ENCODE results near the gene IKZF1. TPM values are rescaled to one million over a fixed set of nuclear protein-coding genes. Genes with fewer than 3 reads are reported as not detected.

Gene IKZF1
- total and polyA plus RNA-seq, 4 donors: 4.0 to 37.8 (median 18.5) TPM

GRCh38 chr7:50339990-50340500 is 35.5 kb downstream of the IKZF1 start:
- Histone ChIP-seq H3K4me1 (ENCODE audit: control insufficient read depth in 5 of 5, insufficient read depth in 5 of 5, low read length in 5 of 5) (peaks cover 0 to 4% (median 0%) of the 10 kb centered on the region in 5 donors), H3K27ac (ENCODE audit: low read depth in 1 of 2, low read length in 1 of 2) (peak overlapping the region in 1 of 2 donors; percentile 6), H3K27me3 (ENCODE audit: control insufficient read depth in 3 of 3, insufficient read depth in 3 of 3, low read length in 2 of 3) (peaks cover 0 to 13% (median 0%) of the 10 kb centered on the region in 3 donors), H3K36me3 (ENCODE audit: control insufficient read depth in 4 of 4, insufficient read depth in 4 of 4, low read length in 4 of 4) (no peaks in the 10 kb centered on the region), H3K9me3 (ENCODE audit: control insufficient read depth in 4 of 4, insufficient read depth in 3 of 4, low read length in 3 of 4) (peaks cover 0 to 2% (median 0%) of the 10 kb centered on the region in 4 donors), H3K4me3 (no peak overlapping the region), H3K9ac (ENCODE audit: insufficient read depth in 1 of 2, low read length in 2 of 2) (no peak overlapping the region)
- WGBS, 2 donors: 24 to 47% methylated on average over 7 of the region's 7 CpGs
- DNase-seq: no peak
- no peak for ATAC-seq (ENCODE audit: insufficient read depth, low FRiP score)
- TF ChIP-seq, protein P1, sequence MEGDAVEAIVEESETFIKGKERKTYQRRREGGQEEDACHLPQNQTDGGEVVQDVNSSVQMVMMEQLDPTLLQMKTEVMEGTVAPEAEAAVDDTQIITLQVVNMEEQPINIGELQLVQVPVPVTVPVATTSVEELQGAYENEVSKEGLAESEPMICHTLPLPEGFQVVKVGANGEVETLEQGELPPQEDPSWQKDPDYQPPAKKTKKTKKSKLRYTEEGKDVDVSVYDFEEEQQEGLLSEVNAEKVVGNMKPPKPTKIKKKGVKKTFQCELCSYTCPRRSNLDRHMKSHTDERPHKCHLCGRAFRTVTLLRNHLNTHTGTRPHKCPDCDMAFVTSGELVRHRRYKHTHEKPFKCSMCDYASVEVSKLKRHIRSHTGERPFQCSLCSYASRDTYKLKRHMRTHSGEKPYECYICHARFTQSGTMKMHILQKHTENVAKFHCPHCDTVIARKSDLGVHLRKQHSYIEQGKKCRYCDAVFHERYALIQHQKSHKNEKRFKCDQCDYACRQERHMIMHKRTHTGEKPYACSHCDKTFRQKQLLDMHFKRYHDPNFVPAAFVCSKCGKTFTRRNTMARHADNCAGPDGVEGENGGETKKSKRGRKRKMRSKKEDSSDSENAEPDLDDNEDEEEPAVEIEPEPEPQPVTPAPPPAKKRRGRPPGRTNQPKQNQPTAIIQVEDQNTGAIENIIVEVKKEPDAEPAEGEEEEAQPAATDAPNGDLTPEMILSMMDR (IDR thresholded peaks at IDR 0.05; ENCODE audit: control extremely low read depth, extremely low read depth): no peak

GRCh38 chr7:50341724-50342123 is 37.2 kb downstream of the IKZF1 start:
- 39 to 47% methylated on average over 1 of the region's 1 CpG for WGBS, 2 donors
- TF ChIP-seq, protein P1 (IDR thresholded peaks at IDR 0.05; ENCODE audit: control extremely low read depth, extremely low read depth): no peak
- no peak for ATAC-seq (ENCODE audit: insufficient read depth, low FRiP score)
- H3K27me3 ChIP-seq (ENCODE audit: control insufficient read depth in 3 of 3, insufficient read depth in 3 of 3, low read length in 2 of 3): peaks cover 0 to 14% (median 0%) of the 10 kb centered on the region in 3 donors
- H3K27ac ChIP-seq (ENCODE audit: low read depth in 1 of 2, low read length in 1 of 2): no peak overlapping the region
- no peak overlapping the region for H3K4me3 ChIP-seq
- H3K9ac ChIP-seq (ENCODE audit: insufficient read depth in 1 of 2, low read length in 2 of 2): no peak overlapping the region
- H3K9me3 ChIP-seq (ENCODE audit: control insufficient read depth in 4 of 4, insufficient read depth in 3 of 4, low read length in 3 of 4): peaks cover 0 to 2% (median 0%) of the 10 kb centered on the region in 4 donors
- no peak for DNase-seq
- H3K36me3 ChIP-seq (ENCODE audit: control insufficient read depth in 4 of 4, insufficient read depth in 4 of 4, low read length in 4 of 4): no peaks in the 10 kb centered on the region
- H3K4me1 ChIP-seq (ENCODE audit: control insufficient read depth in 5 of 5, insufficient read depth in 5 of 5, low read length in 5 of 5): peaks cover 0 to 3% (median 0%) of the 10 kb centered on the region in 5 donors

DNA sequence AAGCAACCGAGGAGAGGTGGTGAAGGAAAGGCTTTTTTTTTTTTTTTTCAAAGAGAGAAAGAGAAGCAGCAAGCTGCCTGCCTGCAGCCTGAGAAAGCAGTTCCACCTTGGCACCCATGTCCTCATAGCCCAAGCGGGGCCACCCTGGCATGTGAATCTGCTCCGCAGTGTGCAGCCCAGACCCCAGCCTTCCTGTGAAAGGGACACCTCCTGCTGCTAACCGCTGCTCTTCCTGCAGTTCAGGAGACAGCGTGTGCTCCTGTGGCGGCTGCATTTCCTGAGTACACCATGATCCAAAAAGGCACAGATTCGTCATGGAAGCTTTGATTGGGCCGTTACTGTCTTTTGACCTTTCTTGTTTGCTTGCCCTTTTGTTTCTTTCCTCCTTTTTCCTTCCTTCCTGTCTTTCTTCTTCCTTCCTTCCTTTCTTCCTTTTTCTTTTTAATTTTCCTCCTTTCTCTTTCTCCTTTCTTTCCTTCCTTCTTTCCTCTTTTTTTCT is 38.1 kb downstream of the IKZF1 start:
- TF ChIP-seq, protein P1 (IDR thresholded peaks at IDR 0.05; ENCODE audit: control extremely low read depth, extremely low read depth): no peak
- Histone ChIP-seq H3K4me3 (no peak overlapping the region), H3K27me3 (ENCODE audit: control insufficient read depth in 3 of 3, insufficient read depth in 3 of 3, low read length in 2 of 3) (peaks cover 0 to 11% (median 0%) of the 10 kb centered on the region in 3 donors), H3K9ac (ENCODE audit: insufficient read depth in 1 of 2, low read length in 2 of 2) (no peak overlapping the region), H3K4me1 (ENCODE audit: control insufficient read depth in 5 of 5, insufficient read depth in 5 of 5, low read length in 5 of 5) (peaks cover 0 to 3% (median 0%) of the 10 kb centered on the region in 5 donors), H3K9me3 (ENCODE audit: control insufficient read depth in 4 of 4, insufficient read depth in 3 of 4, low read length in 3 of 4) (peaks cover 0 to 2% (median 0%) of the 10 kb centered on the region in 4 donors), H3K36me3 (ENCODE audit: control insufficient read depth in 4 of 4, insufficient read depth in 4 of 4, low read length in 4 of 4) (no peaks in the 10 kb centered on the region), H3K27ac (ENCODE audit: low read depth in 1 of 2, low read length in 1 of 2) (no peak overlapping the region)
- 10 to 11% methylated on average over 8 of the region's 8 CpGs for WGBS, 2 donors
- DNase-seq (no peak), ATAC-seq (ENCODE audit: insufficient read depth, low FRiP score) (no peak)

Data from lung (tissue), 12 donors.